Measurements from ENCODE around the gene FITM2. TPM values are rescaled to one million over a fixed set of nuclear protein-coding genes. Genes with fewer than 3 reads are reported as not detected.

FITM2 gene
- 3.7 TPM for polyA plus RNA-seq (2013, experiment 1 of 2)
- 3.5 TPM for polyA plus RNA-seq (2013, experiment 2 of 2)

- Histone ChIP-seq H3K4me3 (ENCODE audit: extremely low read depth, insufficient read depth, low read length, poor library complexity, severe bottlenecking) (peak within 1 kb of the TSS; percentile 65), H3K27ac (ENCODE audit: low read depth, low read length, severe bottlenecking) (peak within 1 kb of the TSS; percentile 65), H3K9me3 (ENCODE audit: control insufficient read depth, low read length) (no peaks in the 10 kb centered on the region), H3K4me1 (ENCODE audit: control insufficient read depth, insufficient read depth, low read length, poor library complexity, severe bottlenecking) (peaks cover 7% of the 10 kb centered on the region), H3K36me3 (ENCODE audit: control insufficient read depth, insufficient read depth, low read length) (peaks cover 2% of the 10 kb centered on the region)
- 1 to 3% methylated on average over 38 to 55 of the region's 70 CpGs for WGBS, 2 experiments (ENCODE audit: insufficient coverage in 2 of 2)
These were observed at the start of gene FITM2 for GRCh38 chr20:44310664-44311639. Gene FITM2 (minus strand): TSS chr20:44311202. CDS start chr20:44311148, 54 bp downstream.

DNA sequence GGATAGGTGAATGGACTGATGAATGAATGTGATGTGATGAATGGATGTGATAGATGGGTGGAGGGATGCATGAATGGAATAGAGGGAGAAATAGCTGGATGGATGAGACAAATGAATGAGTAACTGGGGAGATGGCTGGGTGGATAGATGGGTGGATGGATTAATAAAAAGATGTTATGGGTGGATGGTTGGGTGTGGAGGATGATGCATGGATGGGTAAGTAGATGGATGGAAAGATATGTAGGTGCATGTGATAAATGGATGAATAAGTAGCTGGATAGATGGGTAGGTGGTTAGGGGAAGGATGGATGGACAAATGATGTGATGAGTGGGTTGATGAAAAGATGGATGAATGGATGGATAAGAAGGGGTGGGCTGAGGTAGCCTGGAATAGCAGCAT lies 49.2 kb upstream of the FITM2 start:
- Histone ChIP-seq H3K36me3 (ENCODE audit: control insufficient read depth, insufficient read depth, low read length) (no peaks in the 10 kb centered on the region), H3K4me3 (ENCODE audit: extremely low read depth, insufficient read depth, low read length, poor library complexity, severe bottlenecking) (no peak overlapping the region), H3K4me1 (ENCODE audit: control insufficient read depth, insufficient read depth, low read length, poor library complexity, severe bottlenecking) (peaks cover 2% of the 10 kb centered on the region), H3K9me3 (ENCODE audit: control insufficient read depth, low read length) (no peaks in the 10 kb centered on the region), H3K27ac (ENCODE audit: low read depth, low read length, severe bottlenecking) (no peak overlapping the region)

DNA sequence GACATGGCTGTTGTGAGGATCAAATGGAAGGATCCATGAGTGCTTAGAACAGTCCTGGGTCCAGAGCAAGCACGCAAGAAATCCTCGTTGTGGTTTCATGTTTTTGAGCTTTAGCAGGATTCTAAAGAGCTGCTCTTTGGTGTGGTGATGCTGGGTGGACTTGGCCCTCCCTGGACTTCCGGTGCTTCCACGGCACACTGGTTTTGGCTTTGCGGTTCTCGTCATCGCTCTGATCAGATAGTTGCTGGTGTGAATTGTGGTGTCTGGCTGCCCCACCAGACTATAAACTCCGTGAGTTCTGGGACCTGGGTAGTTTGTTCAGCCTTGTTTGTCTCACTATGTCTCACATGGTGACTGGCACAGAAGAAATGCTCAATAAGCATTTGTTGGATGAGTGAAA lies 47.8 kb upstream of the FITM2 start:
- H3K27ac ChIP-seq (ENCODE audit: low read depth, low read length, severe bottlenecking): no peak overlapping the region
- no peaks in the 10 kb centered on the region for H3K36me3 ChIP-seq (ENCODE audit: control insufficient read depth, insufficient read depth, low read length)
- WGBS, 2 experiments (ENCODE audit: insufficient coverage in 2 of 2): 93 to 94% methylated on average over 5 to 7 of the region's 8 CpGs
- H3K4me1 ChIP-seq (ENCODE audit: control insufficient read depth, insufficient read depth, low read length, poor library complexity, severe bottlenecking): peaks cover 2% of the 10 kb centered on the region
- no peaks in the 10 kb centered on the region for H3K9me3 ChIP-seq (ENCODE audit: control insufficient read depth, low read length)
- H3K4me3 ChIP-seq (ENCODE audit: extremely low read depth, insufficient read depth, low read length, poor library complexity, severe bottlenecking): no peak overlapping the region

DNA sequence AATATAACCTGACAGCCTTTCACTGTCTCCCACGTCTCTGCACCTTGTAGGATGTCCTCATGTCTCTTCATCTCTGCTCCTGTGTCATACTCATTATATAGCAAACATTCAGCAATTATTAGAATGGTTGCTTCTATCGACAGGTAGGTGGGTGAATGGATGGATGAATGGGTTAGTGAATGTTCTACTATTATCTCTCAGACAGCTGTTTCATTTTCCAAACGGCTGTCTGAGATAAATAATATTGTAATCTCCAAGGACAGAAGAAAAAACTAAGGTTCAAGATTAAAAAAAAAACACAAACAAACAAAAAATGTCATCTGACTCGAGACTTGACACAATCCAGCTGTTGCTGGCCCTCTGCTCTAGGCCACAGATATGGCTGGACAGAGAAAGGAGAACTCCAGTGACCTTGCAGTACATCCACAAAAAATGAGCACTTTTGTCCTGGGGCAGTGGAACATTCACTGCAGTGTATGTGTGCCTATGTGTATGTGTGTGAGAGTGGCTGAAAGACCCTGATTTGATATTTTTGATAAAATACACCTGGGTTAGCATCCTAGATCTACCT lies 46.6 kb upstream of the FITM2 start:
- no peak overlapping the region for H3K27ac ChIP-seq (ENCODE audit: low read depth, low read length, severe bottlenecking)
- peaks cover 2% of the 10 kb centered on the region for H3K4me1 ChIP-seq (ENCODE audit: control insufficient read depth, insufficient read depth, low read length, poor library complexity, severe bottlenecking)
- no peaks in the 10 kb centered on the region for H3K9me3 ChIP-seq (ENCODE audit: control insufficient read depth, low read length)
- H3K4me3 ChIP-seq (ENCODE audit: extremely low read depth, insufficient read depth, low read length, poor library complexity, severe bottlenecking): no peak overlapping the region
- no peaks in the 10 kb centered on the region for H3K36me3 ChIP-seq (ENCODE audit: control insufficient read depth, insufficient read depth, low read length)
- WGBS, 2 experiments (ENCODE audit: insufficient coverage in 2 of 2): no CpG with 5 or more reads among the region's 4 CpGs

GRCh38 chr20:44357020-44357419 lies 46.0 kb upstream of the FITM2 start:
- H3K36me3 ChIP-seq (ENCODE audit: control insufficient read depth, insufficient read depth, low read length): no peaks in the 10 kb centered on the region
- WGBS, 2 experiments (ENCODE audit: insufficient coverage in 2 of 2): 70 to 80% methylated on average over 1 of the region's 2 CpGs
- H3K4me1 ChIP-seq (ENCODE audit: control insufficient read depth, insufficient read depth, low read length, poor library complexity, severe bottlenecking): peaks cover 7% of the 10 kb centered on the region
- no peak overlapping the region for H3K4me3 ChIP-seq (ENCODE audit: extremely low read depth, insufficient read depth, low read length, poor library complexity, severe bottlenecking)
- no peak overlapping the region for H3K27ac ChIP-seq (ENCODE audit: low read depth, low read length, severe bottlenecking)
- H3K9me3 ChIP-seq (ENCODE audit: control insufficient read depth, low read length): no peaks in the 10 kb centered on the region

DNA sequence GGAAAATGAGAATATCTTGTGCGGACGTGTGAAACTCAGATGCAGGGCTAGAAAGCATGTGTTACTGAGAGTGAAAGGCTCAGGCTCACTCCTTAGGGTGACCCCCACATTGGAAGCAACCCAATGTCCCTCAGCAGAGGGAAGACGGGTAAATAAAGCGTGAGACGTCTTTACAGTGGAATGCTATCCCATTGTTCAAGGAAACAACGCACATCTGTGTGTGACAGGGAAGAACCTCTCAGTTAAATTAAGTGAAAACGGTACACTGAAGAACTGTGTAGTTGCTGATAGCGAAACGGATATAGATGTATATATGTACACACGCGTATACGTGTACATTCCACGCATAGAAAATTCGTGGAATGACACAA lies 45.3 kb upstream of the FITM2 start:
- H3K4me3 ChIP-seq (ENCODE audit: extremely low read depth, insufficient read depth, low read length, poor library complexity, severe bottlenecking): no peak overlapping the region
- no peak overlapping the region for H3K27ac ChIP-seq (ENCODE audit: low read depth, low read length, severe bottlenecking)
- H3K36me3 ChIP-seq (ENCODE audit: control insufficient read depth, insufficient read depth, low read length): no peaks in the 10 kb centered on the region
- 88 to 95% methylated on average over 12 of the region's 14 CpGs for WGBS, 2 experiments (ENCODE audit: insufficient coverage in 2 of 2)
- H3K9me3 ChIP-seq (ENCODE audit: control insufficient read depth, low read length): no peaks in the 10 kb centered on the region
- peaks cover 10% of the 10 kb centered on the region for H3K4me1 ChIP-seq (ENCODE audit: control insufficient read depth, insufficient read depth, low read length, poor library complexity, severe bottlenecking)

DNA sequence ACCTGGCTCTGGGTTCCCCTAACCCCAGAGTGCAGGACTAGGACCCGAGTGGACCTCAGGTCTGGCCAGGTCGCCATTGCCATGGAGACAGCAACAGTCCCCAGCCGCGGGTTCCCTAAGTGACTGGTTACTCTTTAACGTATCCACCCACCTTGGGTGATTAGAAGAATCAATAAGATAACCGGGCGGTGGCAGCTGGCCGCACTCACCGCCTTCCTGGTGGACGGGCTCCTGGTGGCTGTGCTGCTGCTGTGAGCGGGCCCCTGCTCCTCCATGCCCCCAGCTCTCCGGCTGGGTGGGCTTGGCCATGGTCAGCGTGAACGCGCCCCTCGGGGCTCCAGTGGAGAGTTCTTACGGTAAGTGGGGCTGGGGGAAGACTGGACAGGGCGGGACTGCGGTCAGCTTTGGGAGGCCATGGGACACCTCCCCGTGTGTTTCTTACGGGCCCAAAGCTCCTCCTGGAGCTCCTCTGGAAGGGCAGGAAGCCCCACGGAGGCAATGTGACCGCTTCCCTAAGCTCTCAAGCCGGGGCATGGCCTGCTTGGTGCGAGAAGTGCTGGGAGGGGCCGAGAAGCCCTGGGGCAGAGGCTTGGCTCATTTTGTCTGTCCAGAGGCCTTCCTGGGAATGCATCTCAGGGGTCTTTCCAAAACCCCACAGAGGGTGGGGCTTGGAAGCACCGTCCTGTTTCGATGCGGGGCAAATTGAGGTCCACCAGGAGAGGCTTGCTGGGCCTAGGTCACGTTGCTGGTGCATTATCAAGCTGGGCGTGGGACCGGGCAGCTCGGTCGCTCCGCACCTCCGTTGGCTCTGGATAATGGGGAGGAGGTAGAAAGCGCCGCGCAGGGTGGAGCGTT lies 44.7 kb upstream of the FITM2 start, which contains the start of gene HNF4A:
Gene HNF4A (plus strand): TSS at position 202 of the 855 bp plus-strand sequence. CDS start 106 bp downstream, at position 308.
- Histone ChIP-seq H3K9me3 (ENCODE audit: control insufficient read depth, low read length) (no peaks in the 10 kb centered on the region), H3K36me3 (ENCODE audit: control insufficient read depth, insufficient read depth, low read length) (no peaks in the 10 kb centered on the region), H3K4me3 (ENCODE audit: extremely low read depth, insufficient read depth, low read length, poor library complexity, severe bottlenecking) (no peak within 1 kb of the TSS), H3K4me1 (ENCODE audit: control insufficient read depth, insufficient read depth, low read length, poor library complexity, severe bottlenecking) (peaks cover 10% of the 10 kb centered on the region), H3K27ac (ENCODE audit: low read depth, low read length, severe bottlenecking) (no peak within 1 kb of the TSS)
- 93 to 95% methylated on average over 34 to 36 of the region's 40 CpGs for WGBS, 2 experiments (ENCODE audit: insufficient coverage in 2 of 2)

GRCh38 chr20:44354979-44355497 lies 44.0 kb upstream of the FITM2 start:
- 97% methylated on average over 3 to 5 of the region's 6 CpGs for WGBS, 2 experiments (ENCODE audit: insufficient coverage in 2 of 2)
- Histone ChIP-seq H3K4me3 (ENCODE audit: extremely low read depth, insufficient read depth, low read length, poor library complexity, severe bottlenecking) (no peak overlapping the region), H3K4me1 (ENCODE audit: control insufficient read depth, insufficient read depth, low read length, poor library complexity, severe bottlenecking) (peaks cover 10% of the 10 kb centered on the region), H3K27ac (ENCODE audit: low read depth, low read length, severe bottlenecking) (no peak overlapping the region), H3K9me3 (ENCODE audit: control insufficient read depth, low read length) (no peaks in the 10 kb centered on the region), H3K36me3 (ENCODE audit: control insufficient read depth, insufficient read depth, low read length) (no peaks in the 10 kb centered on the region)

GRCh38 chr20:44350567-44350966 lies 39.6 kb upstream of the FITM2 start:
- H3K9me3 ChIP-seq (ENCODE audit: control insufficient read depth, low read length): no peaks in the 10 kb centered on the region
- no peak overlapping the region for H3K4me3 ChIP-seq (ENCODE audit: extremely low read depth, insufficient read depth, low read length, poor library complexity, severe bottlenecking)
- 91 to 95% methylated on average over 5 of the region's 6 CpGs for WGBS, 2 experiments (ENCODE audit: insufficient coverage in 2 of 2)
- no peak overlapping the region for H3K27ac ChIP-seq (ENCODE audit: low read depth, low read length, severe bottlenecking)
- no peaks in the 10 kb centered on the region for H3K36me3 ChIP-seq (ENCODE audit: control insufficient read depth, insufficient read depth, low read length)
- H3K4me1 ChIP-seq (ENCODE audit: control insufficient read depth, insufficient read depth, low read length, poor library complexity, severe bottlenecking): peaks cover 8% of the 10 kb centered on the region

GRCh38 chr20:44349349-44349748 lies 38.3 kb upstream of the FITM2 start:
- no peak overlapping the region for H3K27ac ChIP-seq (ENCODE audit: low read depth, low read length, severe bottlenecking)
- no peak overlapping the region for H3K4me3 ChIP-seq (ENCODE audit: extremely low read depth, insufficient read depth, low read length, poor library complexity, severe bottlenecking)
- no peaks in the 10 kb centered on the region for H3K36me3 ChIP-seq (ENCODE audit: control insufficient read depth, insufficient read depth, low read length)
- H3K4me1 ChIP-seq (ENCODE audit: control insufficient read depth, insufficient read depth, low read length, poor library complexity, severe bottlenecking): peaks cover 8% of the 10 kb centered on the region
- 76 to 83% methylated on average over 1 to 2 of the region's 3 CpGs for WGBS, 2 experiments (ENCODE audit: insufficient coverage in 2 of 2)
- no peaks in the 10 kb centered on the region for H3K9me3 ChIP-seq (ENCODE audit: control insufficient read depth, low read length)
